GM19397 (cell line): Measurements from ENCODE around the gene HADHA.

Source experiments
- ATAC-seq: cut with Tn5 transposase; IDR thresholded peaks from one replicate; pipeline ENCODE4 v1.9.1; 2021; ENCODE audit warnings: mild to moderate bottlenecking, moderate library complexity; ENCODE audit not compliant: unreplicated experiment

HADHA gene

GRCh38 chr2:26144953-26145680 lies 99.3 kb downstream of the HADHA start:
- ATAC-seq, result no peak

DNA sequence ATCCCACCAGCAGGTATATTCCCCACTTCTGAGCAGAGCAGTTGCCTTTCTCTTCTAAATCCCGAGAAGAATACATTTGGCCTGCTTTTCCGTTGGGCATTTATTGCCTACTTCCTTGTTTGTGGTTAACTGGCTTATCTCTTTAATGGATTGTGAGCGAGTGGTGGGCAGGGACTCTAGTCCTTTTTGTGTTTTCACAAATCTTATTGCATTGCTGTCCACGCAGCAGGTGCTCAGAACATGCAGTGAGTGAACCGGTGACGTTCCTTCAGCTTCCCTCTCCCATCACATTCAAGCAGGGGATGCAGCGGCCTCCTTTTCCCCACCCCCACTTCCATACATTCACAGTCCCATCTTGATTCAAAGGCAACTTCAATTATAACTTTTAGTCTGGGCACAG lies 100.4 kb downstream of the HADHA start:
- ATAC-seq, result no peak

DNA sequence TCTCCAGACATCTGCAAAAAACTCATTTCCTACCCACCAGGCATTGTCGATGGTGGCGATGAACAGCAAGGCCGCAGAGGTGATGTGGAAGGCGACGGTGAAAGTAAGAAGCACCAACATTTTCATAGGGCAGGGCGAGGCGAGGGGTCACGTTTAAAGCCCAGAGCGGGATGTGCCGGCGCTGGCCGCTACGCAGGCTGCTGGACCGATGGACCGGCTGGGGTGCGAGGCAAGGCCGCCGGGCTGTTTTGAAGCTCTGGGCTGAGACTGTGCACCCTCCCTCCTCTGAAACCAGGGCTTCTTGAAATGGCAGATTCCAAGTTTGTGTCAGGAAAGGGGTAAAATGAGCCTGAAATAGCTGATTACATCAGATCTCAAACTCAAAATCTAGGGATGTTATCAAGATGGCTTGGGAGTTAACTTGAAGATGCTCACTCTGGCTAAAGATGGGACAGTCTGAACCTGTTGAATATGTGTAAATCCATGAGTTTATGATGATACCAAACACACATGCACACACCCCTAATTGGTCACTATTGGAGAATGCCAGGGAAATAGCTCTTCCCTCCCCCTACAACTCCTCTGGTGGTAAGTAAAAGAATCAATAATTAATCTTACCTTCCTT lies 103.2 kb downstream of the HADHA start:
- ATAC-seq, result no peak
